ENCODE measurements around the gene ZNF664.

GRCh38 chr12:123976227-123976826, 3.3 kb downstream of the ZNF664 start:
- no peak for TF ChIP-seq RFX5 (IDR thresholded peaks at IDR 0.05; ENCODE audit: low read depth, low read length)
- TF ChIP-seq, protein P1, sequence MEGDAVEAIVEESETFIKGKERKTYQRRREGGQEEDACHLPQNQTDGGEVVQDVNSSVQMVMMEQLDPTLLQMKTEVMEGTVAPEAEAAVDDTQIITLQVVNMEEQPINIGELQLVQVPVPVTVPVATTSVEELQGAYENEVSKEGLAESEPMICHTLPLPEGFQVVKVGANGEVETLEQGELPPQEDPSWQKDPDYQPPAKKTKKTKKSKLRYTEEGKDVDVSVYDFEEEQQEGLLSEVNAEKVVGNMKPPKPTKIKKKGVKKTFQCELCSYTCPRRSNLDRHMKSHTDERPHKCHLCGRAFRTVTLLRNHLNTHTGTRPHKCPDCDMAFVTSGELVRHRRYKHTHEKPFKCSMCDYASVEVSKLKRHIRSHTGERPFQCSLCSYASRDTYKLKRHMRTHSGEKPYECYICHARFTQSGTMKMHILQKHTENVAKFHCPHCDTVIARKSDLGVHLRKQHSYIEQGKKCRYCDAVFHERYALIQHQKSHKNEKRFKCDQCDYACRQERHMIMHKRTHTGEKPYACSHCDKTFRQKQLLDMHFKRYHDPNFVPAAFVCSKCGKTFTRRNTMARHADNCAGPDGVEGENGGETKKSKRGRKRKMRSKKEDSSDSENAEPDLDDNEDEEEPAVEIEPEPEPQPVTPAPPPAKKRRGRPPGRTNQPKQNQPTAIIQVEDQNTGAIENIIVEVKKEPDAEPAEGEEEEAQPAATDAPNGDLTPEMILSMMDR (conservative IDR thresholded peaks at IDR 0.05; ENCODE audit: low read depth, low read length): no peak
- TF ChIP-seq SMC3 (IDR thresholded peaks at IDR 0.05; ENCODE audit: low read depth, low read length): no peak
- no peak for TF ChIP-seq POLR2A (IDR thresholded peaks at IDR 0.05; ENCODE audit: low read depth, low read length)

All from IMR-90 (cell line).